MM.1S (cell line): ENCODE data around the gene KRTDAP.
A peak's percentile ranks its signal among the peaks of the same experiment; 100 is the strongest.
"Not testable (repeated sequence)": the region's sequence is repeated elsewhere in the genome, so short reads cannot be mapped to it uniquely, and the experiment has no call there.

Experiments
- DNase-seq: peaks from one replicate; pipeline ENCODE4 v3.0.0-alpha.2; 2015
- H2AFZ ChIP-seq: fragments of 300-600 bp; sonication (generic); 2 replicates; pipeline ENCODE4 v1.6.0; 2016; ENCODE audit warnings: antibody characterized with exemption, low read length
- H3F3A ChIP-seq: fragments of 300-600 bp; sonication (generic); 2 replicates; pipeline ENCODE4 v1.6.1; 2016; ENCODE audit warnings: mild to moderate bottlenecking, antibody characterized with exemption, low read length, moderate library complexity, mixed read lengths; ENCODE audit not compliant: insufficient read depth
- H3K27ac ChIP-seq: fragments of 300-600 bp; sonication (generic); 2 replicates; pipeline ENCODE4 v1.5.1; 2016; ENCODE audit warnings: mild to moderate bottlenecking, low read length
- H3K27me3 ChIP-seq: fragments of 300-600 bp; sonication (generic); replicated peaks from 2 replicates; pipeline ENCODE4 v1.6.0; 2016; ENCODE audit warnings: low read length; ENCODE audit not compliant: insufficient read depth
- H3K36me3 ChIP-seq: fragments of 300-600 bp; sonication (generic); replicated peaks from 2 replicates; pipeline ENCODE4 v1.6.1; 2016; ENCODE audit warnings: mild to moderate bottlenecking, low read length, mixed read lengths; ENCODE audit not compliant: insufficient read depth
- H3K4me1 ChIP-seq: fragments of 300-600 bp; sonication (generic); 2 replicates; pipeline ENCODE4 v1.6.1; 2016; ENCODE audit warnings: low read length, mixed read lengths
- H3K4me2 ChIP-seq: fragments of 300-600 bp; sonication (generic); 2 replicates; pipeline ENCODE4 v1.6.0; 2016; ENCODE audit warnings: low read depth, low read length
- H3K4me3 ChIP-seq: fragments of 300-600 bp; sonication (generic); 2 replicates; pipeline ENCODE4 v1.5.1; 2016; ENCODE audit warnings: low read length, mixed read lengths
- H3K79me2 ChIP-seq: fragments of 300-600 bp; sonication (generic); 2 replicates; pipeline ENCODE4 v1.6.1; 2016; ENCODE audit warnings: mixed run types, low read length, mixed read lengths
- H3K9ac ChIP-seq: fragments of 300-600 bp; sonication (generic); 2 replicates; pipeline ENCODE4 v1.6.1; 2016; ENCODE audit warnings: low read length, mixed read lengths
- H3K9me2 ChIP-seq: fragments of 300-600 bp; sonication (generic); replicated peaks from 2 replicates; pipeline ENCODE4 v1.6.1; 2016; ENCODE audit warnings: mild to moderate bottlenecking, low read length, mixed read lengths; ENCODE audit not compliant: insufficient read depth
- H3K9me3 ChIP-seq: fragments of 300-600 bp; sonication (generic); replicated peaks from 2 replicates; pipeline ENCODE4 v1.6.1; 2016; ENCODE audit warnings: mild to moderate bottlenecking, low read length, mixed read lengths; ENCODE audit not compliant: insufficient read depth
- H4K20me1 ChIP-seq: fragments of 300-600 bp; sonication (generic); 2 replicates; pipeline ENCODE4 v1.6.1; 2016; ENCODE audit warnings: mild to moderate bottlenecking, low read length, moderate library complexity, mixed read lengths; ENCODE audit not compliant: insufficient read depth
- CTCF ChIP-seq: fragments of 300-600 bp; sonication (generic); IDR thresholded peaks from 2 replicates; pipeline ENCODE4 v1.5.1; 2016; ENCODE audit warnings: antibody characterized with exemption, low read length, mixed read lengths
- EZH2 ChIP-seq: fragments of 300-600 bp; sonication (generic); optimal IDR thresholded peaks from 2 replicates; pipeline ENCODE3; 2017; ENCODE audit warnings: low read depth, mild to moderate bottlenecking, antibody characterized with exemption, low read length, mixed read lengths
- EZH2phosphoT487 ChIP-seq: fragments of 300-600 bp; sonication (generic); IDR thresholded peaks from 2 replicates; pipeline ENCODE4 v1.6.1; 2018; ENCODE audit warnings: antibody characterized with exemption, low read length

Gene KRTDAP

GRCh38 chr19:35476149-35476548 lies 14.1 kb downstream of the KRTDAP start:
- TF ChIP-seq CTCF = peak; percentile 26
- TF ChIP-seq EZH2 = no peak
- DNase-seq = no peak

GRCh38 chr19:35474594-35474993 lies 15.7 kb downstream of the KRTDAP start:
- H3K79me2 ChIP-seq, H4K20me1 ChIP-seq, H3K27me3 ChIP-seq, DNase-seq, H2AFZ ChIP-seq, H3K4me1 ChIP-seq, H3K9me2 ChIP-seq, H3K9ac ChIP-seq, H3F3A ChIP-seq, H3K27ac ChIP-seq, H3K36me3 ChIP-seq, H3K9me3 ChIP-seq, H3K4me3 ChIP-seq, H3K4me2 ChIP-seq: not testable (repeated sequence)

More at GRCh38 chr19:35476149-35476548, 14.1 kb downstream of the KRTDAP start:
- Histone ChIP-seq H3K4me1 (no peaks in the 10 kb centered on the region), H3K4me3 (no peak overlapping the region), H3K36me3 (no peaks in the 10 kb centered on the region), H3K27me3 (peaks cover 5% of the 10 kb centered on the region), H3K9me3 (no peaks in the 10 kb centered on the region), H3K9ac (no peak overlapping the region), H4K20me1 (no peaks in the 10 kb centered on the region), H3K27ac (no peak overlapping the region), H3K4me2 (no peak overlapping the region), H2AFZ (no peak overlapping the region), H3F3A (no peaks in the 10 kb centered on the region), H3K79me2 (no peaks in the 10 kb centered on the region), H3K9me2 (no peaks in the 10 kb centered on the region)

- H4K20me1 ChIP-seq = no peaks in the 10 kb centered on the region
- no peak overlapping the region for H3K4me3 ChIP-seq
- no peak overlapping the region for H3K27ac ChIP-seq
- no peaks in the 10 kb centered on the region for H3K79me2 ChIP-seq
- H3K36me3 ChIP-seq = no peaks in the 10 kb centered on the region
- H2AFZ ChIP-seq = no peak overlapping the region
- H3K4me1 ChIP-seq = no peaks in the 10 kb centered on the region
- no peaks in the 10 kb centered on the region; the same call in 1 of the 2 replicates for H3K27me3 ChIP-seq
- no peak for TF ChIP-seq EZH2phosphoT487
- TF ChIP-seq EZH2 = no peak
- no peak for TF ChIP-seq CTCF
- H3F3A ChIP-seq = no peaks in the 10 kb centered on the region
- DNase-seq = no peak
- no peak overlapping the region for H3K4me2 ChIP-seq
- no peak overlapping the region for H3K9ac ChIP-seq
- no peaks in the 10 kb centered on the region for H3K9me2 ChIP-seq
- no peaks in the 10 kb centered on the region for H3K9me3 ChIP-seq
These were observed 16.2 kb downstream of the KRTDAP start for GRCh38 chr19:35474104-35474503.

- no peaks in the 10 kb centered on the region for H3K9me2 ChIP-seq
- H3K9ac ChIP-seq = no peak overlapping the region
- no peak overlapping the region for H3K27ac ChIP-seq
- no peaks in the 10 kb centered on the region for H3K27me3 ChIP-seq
- H3F3A ChIP-seq = no peaks in the 10 kb centered on the region
- H4K20me1 ChIP-seq = no peaks in the 10 kb centered on the region
- no peaks in the 10 kb centered on the region for H3K4me1 ChIP-seq
- H2AFZ ChIP-seq = no peak overlapping the region
- no peaks in the 10 kb centered on the region for H3K36me3 ChIP-seq
- no peaks in the 10 kb centered on the region for H3K9me3 ChIP-seq
- no peak overlapping the region for H3K4me2 ChIP-seq
- H3K4me3 ChIP-seq = no peak overlapping the region
- H3K79me2 ChIP-seq = no peaks in the 10 kb centered on the region
- no peak for TF ChIP-seq CTCF
- no peak for TF ChIP-seq EZH2phosphoT487
- TF ChIP-seq EZH2 = no peak
- no peak for DNase-seq
These were observed 18.3 kb downstream of the KRTDAP start for GRCh38 chr19:35471946-35472345.

GRCh38 chr19:35471075-35471474 lies 19.2 kb downstream of the KRTDAP start:
- not testable (repeated sequence) for H4K20me1 ChIP-seq, H3K4me3 ChIP-seq, H3K27ac ChIP-seq, H3K79me2 ChIP-seq, H3K36me3 ChIP-seq, H3K9me3 ChIP-seq, H2AFZ ChIP-seq, H3K4me1 ChIP-seq, H3F3A ChIP-seq, H3K9me2 ChIP-seq, H3K4me2 ChIP-seq, H3K9ac ChIP-seq, H3K27me3 ChIP-seq, DNase-seq
